BE2C (cell line): ENCODE measurements around the gene PRTG.
"Not testable (repeated sequence)": the region's sequence is repeated elsewhere in the genome, so short reads cannot be mapped to it uniquely, and the experiment has no call there.

Source experiments
- DNase-seq: peaks from one replicate; pipeline ENCODE4 v3.0.0-alpha.2; 2020
- H3K27me3 ChIP-seq: fragments of 250-450 bp; sonication (Bioruptor Pico); 2 replicates; pipeline ENCODE4 v1.5.1; 2020; ENCODE audit warnings: mild to moderate bottlenecking
- H3K36me3 ChIP-seq: fragments of 250-450 bp; sonication (Bioruptor Pico); 2 replicates; pipeline ENCODE4 v1.5.1; 2020; ENCODE audit warnings: mild to moderate bottlenecking
- H3K4me1 ChIP-seq: fragments of 250-450 bp; sonication (Bioruptor Pico); 2 replicates; pipeline ENCODE4 v1.5.1; 2020
- H3K4me3 ChIP-seq: 2 replicates; pipeline ENCODE4 v1.5.1; 2011; ENCODE audit warnings: low read depth, low read length
- H3K9me3 ChIP-seq: fragments of 250-450 bp; sonication (Bioruptor Pico); 2 replicates; pipeline ENCODE4 v1.5.1; 2020
- CTCF ChIP-seq: IDR thresholded peaks from 2 replicates; pipeline ENCODE4 v1.5.1; 2012; ENCODE audit warnings: mild to moderate bottlenecking, low read depth, low read length

Gene PRTG

GRCh38 chr15:55734641-55735040 lies 8.3 kb downstream of the PRTG start:
- no peak for TF ChIP-seq CTCF

GRCh38 chr15:55733461-55733860 lies 9.5 kb downstream of the PRTG start:
- not testable (repeated sequence) for H3K4me3 ChIP-seq, H3K27me3 ChIP-seq, DNase-seq

More at GRCh38 chr15:55734641-55735040, 8.3 kb downstream of the PRTG start:
- Histone ChIP-seq H3K4me3 (no peak overlapping the region), H3K4me1 (peaks cover 11% of the 10 kb centered on the region), H3K9me3 (no peaks in the 10 kb centered on the region), H3K36me3 (peaks cover 2% of the 10 kb centered on the region; the same call in 1 of the 2 replicates), H3K27me3 (no peaks in the 10 kb centered on the region)
- DNase-seq = no peak

GRCh38 chr15:55721554-55722185 lies 21.3 kb downstream of the PRTG start:
- Histone ChIP-seq H3K4me1 (no peaks in the 10 kb centered on the region), H3K4me3 (no peak overlapping the region), H3K9me3 (no peaks in the 10 kb centered on the region), H3K27me3 (no peaks in the 10 kb centered on the region), H3K36me3 (peaks cover 7% of the 10 kb centered on the region; the same call in 1 of the 2 replicates)
- TF ChIP-seq CTCF = no peak
- no peak for DNase-seq

More at GRCh38 chr15:55733461-55733860, 9.5 kb downstream of the PRTG start:
- not testable (repeated sequence) for H3K9me3 ChIP-seq, H3K36me3 ChIP-seq, H3K4me1 ChIP-seq

GRCh38 chr15:55715355-55716076 lies 27.4 kb downstream of the PRTG start:
- DNase-seq = no peak
- no peaks in the 10 kb centered on the region for H3K27me3 ChIP-seq
- H3K36me3 ChIP-seq = peaks cover 3% of the 10 kb centered on the region; the same call in 1 of the 2 replicates
- H3K4me3 ChIP-seq = no peak overlapping the region
- no peak for TF ChIP-seq CTCF
- H3K4me1 ChIP-seq = peaks cover 6% of the 10 kb centered on the region; the same call in 1 of the 2 replicates
- H3K9me3 ChIP-seq = no peaks in the 10 kb centered on the region

- no peaks in the 10 kb centered on the region for H3K27me3 ChIP-seq
- no peak overlapping the region for H3K4me3 ChIP-seq
- TF ChIP-seq CTCF = no peak
- DNase-seq = no peak
- no peaks in the 10 kb centered on the region for H3K36me3 ChIP-seq
- no peaks in the 10 kb centered on the region for H3K9me3 ChIP-seq
- H3K4me1 ChIP-seq = peaks cover 6% of the 10 kb centered on the region; the same call in 1 of the 2 replicates
Observed at GRCh38 chr15:55714064-55714463, 28.9 kb downstream of the PRTG start.

GRCh38 chr15:55712363-55712762 lies 30.6 kb downstream of the PRTG start:
- Histone ChIP-seq H3K4me3 (no peak overlapping the region), H3K36me3 (no peaks in the 10 kb centered on the region), H3K4me1 (peaks cover 6% of the 10 kb centered on the region; the same call in 1 of the 2 replicates), H3K27me3 (no peaks in the 10 kb centered on the region), H3K9me3 (no peaks in the 10 kb centered on the region)
- no peak for TF ChIP-seq CTCF
- no peak for DNase-seq
